Measurements from ENCODE around the gene IL1R2.

The IL1R2 gene

DNA sequence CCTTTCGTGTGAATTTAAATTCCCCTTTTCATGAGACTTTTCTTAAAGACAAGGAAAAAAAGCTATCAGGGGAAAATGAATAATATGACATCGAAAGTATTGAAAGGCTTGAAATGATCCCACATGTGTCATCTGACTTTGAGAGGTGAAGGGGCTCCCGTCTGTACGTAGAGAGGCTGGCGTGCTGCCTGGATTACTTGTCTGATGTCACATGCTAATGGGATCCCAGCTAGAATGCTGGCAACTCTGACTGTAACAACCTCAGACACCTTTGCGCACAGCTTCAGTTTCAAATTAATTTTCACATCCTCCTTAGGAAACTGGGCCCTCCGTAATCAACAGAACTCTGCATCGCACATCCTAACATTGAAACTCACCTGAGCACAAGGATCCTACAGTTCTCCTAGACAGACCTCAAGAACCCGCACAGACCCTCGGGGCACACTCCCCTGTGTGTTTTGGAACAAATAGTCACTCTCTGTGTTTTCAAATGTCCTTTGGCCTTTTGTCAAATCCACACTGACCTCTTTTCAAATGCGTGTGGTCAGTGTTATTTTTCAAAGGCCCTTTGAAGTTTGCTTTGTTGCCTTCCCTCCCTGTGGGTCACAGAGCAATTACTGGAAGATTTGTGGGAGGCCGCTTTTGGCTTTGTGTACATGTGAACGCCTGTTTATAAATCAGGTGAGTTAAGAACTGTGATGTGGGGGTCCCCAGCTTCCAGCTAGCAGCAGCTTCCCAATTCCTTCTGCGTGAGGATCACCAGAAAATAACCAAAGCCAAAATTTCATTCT is 65.9 kb downstream of the IL1R2 start:
- TF ChIP-seq, protein P1, sequence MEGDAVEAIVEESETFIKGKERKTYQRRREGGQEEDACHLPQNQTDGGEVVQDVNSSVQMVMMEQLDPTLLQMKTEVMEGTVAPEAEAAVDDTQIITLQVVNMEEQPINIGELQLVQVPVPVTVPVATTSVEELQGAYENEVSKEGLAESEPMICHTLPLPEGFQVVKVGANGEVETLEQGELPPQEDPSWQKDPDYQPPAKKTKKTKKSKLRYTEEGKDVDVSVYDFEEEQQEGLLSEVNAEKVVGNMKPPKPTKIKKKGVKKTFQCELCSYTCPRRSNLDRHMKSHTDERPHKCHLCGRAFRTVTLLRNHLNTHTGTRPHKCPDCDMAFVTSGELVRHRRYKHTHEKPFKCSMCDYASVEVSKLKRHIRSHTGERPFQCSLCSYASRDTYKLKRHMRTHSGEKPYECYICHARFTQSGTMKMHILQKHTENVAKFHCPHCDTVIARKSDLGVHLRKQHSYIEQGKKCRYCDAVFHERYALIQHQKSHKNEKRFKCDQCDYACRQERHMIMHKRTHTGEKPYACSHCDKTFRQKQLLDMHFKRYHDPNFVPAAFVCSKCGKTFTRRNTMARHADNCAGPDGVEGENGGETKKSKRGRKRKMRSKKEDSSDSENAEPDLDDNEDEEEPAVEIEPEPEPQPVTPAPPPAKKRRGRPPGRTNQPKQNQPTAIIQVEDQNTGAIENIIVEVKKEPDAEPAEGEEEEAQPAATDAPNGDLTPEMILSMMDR (IDR thresholded peaks at IDR 0.05; ENCODE audit: insufficient read depth, low read depth, low read length, missing control alignments): no peak
- peak; percentile 26 for DNase-seq (ENCODE audit: low read depth)
- no peak overlapping the region for H3K4me3 ChIP-seq (ENCODE audit: low read depth, low read length)

DNA sequence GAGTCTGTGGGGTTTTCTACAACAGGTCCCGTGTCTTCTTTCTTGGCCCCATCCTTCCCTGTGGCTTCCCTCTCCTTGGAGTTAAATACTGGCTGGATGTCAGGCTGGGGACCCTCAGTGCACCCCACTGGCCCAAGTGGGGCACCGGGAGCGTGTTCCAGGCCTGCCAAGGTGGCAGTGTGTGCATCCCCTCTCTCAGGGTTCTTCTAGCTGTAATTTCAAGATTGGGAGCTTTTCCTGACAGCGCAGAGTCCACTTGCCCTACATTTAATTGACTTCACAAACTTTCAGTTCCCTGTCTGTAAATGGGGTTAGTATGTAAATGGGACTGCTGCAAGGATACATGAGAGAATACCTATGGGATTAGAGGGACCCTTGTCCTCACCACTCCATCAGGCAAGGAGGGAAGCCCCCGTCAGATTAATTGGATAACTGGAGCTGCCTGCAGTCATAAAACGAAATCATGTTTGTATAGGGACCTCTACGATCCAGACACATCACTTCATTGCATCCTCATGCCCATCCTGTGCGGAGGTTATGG is 66.6 kb downstream of the IL1R2 start:
- H3K4me3 ChIP-seq (ENCODE audit: low read depth, low read length): no peak overlapping the region
- DNase-seq (ENCODE audit: low read depth): no peak
- TF ChIP-seq, protein P1 (IDR thresholded peaks at IDR 0.05; ENCODE audit: insufficient read depth, low read depth, low read length, missing control alignments): no peak

DNA sequence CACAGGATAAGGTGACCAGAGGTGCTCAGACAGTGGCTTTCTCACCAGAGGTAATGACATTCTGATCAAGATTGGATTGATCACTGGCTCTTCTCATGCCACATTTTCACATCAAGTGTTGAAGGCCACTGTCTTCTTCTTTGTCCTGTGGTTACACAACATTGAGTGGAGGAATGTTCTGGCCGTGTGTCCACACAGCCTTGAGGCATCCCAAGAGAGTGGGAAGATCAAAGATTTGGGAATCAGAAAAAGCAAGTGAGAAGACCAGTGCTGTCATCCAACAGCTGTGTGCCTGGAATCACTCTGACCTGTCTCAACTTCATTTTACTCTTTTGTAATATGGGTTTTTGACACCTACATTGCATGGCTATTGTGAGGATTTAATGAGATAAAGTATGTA is 67.4 kb downstream of the IL1R2 start:
- TF ChIP-seq, protein P1 (IDR thresholded peaks at IDR 0.05; ENCODE audit: insufficient read depth, low read depth, low read length, missing control alignments): no peak

DNA sequence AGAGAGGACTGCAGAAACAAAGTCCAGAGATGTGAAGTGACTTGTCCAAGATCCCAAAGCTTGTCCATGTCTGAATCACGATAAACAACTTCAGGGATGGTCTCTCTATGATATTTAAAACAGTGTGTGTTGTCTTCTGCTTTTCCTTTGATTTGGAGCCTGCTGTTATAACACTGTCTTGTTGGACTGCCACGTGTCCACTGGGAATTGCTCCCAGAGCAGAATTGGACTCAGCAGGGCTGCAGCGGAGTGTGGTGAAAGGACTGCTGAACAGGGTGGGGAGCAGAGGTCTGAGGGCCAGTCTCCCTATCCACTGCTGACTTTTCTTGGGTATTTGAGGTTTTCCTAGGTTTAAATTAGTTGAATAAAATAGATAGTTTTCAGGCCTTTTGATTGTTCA is 68.3 kb downstream of the IL1R2 start:
- TF ChIP-seq, protein P1 (IDR thresholded peaks at IDR 0.05; ENCODE audit: insufficient read depth, low read depth, low read length, missing control alignments): no peak

More for the DNA sequence above, 67.4 kb downstream of the IL1R2 start:
- DNase-seq (ENCODE audit: low read depth): no peak
- no peak overlapping the region for H3K4me3 ChIP-seq (ENCODE audit: low read depth, low read length)

DNA sequence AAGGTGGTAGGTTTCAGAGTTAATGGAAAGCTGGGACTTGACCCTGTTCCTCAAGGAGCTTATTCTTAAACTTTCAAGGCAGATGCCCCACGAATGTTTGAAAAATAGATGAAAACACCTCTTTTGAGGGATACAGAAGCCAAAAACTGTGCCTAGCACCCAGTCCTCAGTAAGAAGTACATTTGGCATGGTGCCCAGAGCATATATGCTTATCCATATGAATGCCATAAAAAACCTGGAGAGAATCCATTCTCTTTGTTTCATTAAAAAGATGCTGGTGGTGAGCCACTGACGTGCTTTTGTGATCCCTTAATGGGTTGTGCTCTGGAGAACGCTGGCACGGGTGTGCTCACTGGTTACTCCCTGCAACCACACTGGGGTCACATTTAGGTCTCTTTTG is 69.0 kb downstream of the IL1R2 start:
- TF ChIP-seq, protein P1 (IDR thresholded peaks at IDR 0.05; ENCODE audit: insufficient read depth, low read depth, low read length, missing control alignments): no peak
- DNase-seq (ENCODE audit: low read depth): no peak
- H3K4me3 ChIP-seq (ENCODE audit: low read depth, low read length): no peak overlapping the region

More for the DNA sequence above, 68.3 kb downstream of the IL1R2 start:
- DNase-seq (ENCODE audit: low read depth): no peak
- H3K4me3 ChIP-seq (ENCODE audit: low read depth, low read length): no peak overlapping the region

DNA sequence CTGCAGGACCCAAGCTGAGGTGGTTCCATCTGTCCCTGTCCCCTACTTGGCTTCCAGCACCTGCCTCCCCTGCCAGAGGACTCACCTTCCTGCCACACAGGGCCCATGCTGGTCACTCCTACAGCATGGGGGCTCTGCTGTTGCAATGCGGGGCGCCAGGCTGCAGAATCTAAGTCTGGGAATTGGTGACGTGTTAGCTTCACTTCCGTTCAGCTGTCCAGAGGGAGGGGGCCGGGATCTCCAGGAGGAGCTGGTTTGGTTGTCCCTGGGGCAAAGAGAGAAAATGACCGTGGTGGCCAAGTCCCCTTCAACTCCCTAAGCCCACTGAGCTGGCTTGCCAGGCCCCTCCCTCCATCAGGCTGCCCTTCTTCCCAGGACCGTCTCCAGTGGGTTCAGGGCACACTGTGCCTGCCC is 69.5 kb downstream of the IL1R2 start:
- no peak for DNase-seq (ENCODE audit: low read depth)
- H3K4me3 ChIP-seq (ENCODE audit: low read depth, low read length): no peak overlapping the region
- TF ChIP-seq, protein P1 (IDR thresholded peaks at IDR 0.05; ENCODE audit: insufficient read depth, low read depth, low read length, missing control alignments): no peak

Data from GM12865 (cell line).